GM19468 (cell line): ENCODE results near the gene APPBP2.
"Not testable (repeated sequence)": the region's sequence is repeated elsewhere in the genome, so short reads cannot be mapped to it uniquely, and the experiment has no call there.

Experiments used
- ATAC-seq: cut with Tn5 transposase; IDR thresholded peaks from one replicate; pipeline ENCODE4 v1.9.1; 2021; ENCODE audit warnings: mild to moderate bottlenecking, moderate library complexity, moderate number of reproducible peaks; ENCODE audit not compliant: unreplicated experiment; ENCODE audit errors: extremely low read depth

The APPBP2 gene

GRCh38 chr17:60525685-60526514, at the start of gene APPBP2:
Gene APPBP2, minus strand, starts transcription at chr17:60526242. Its CDS starts 311 bp downstream, at chr17:60525931.
- peak; percentile 67 for ATAC-seq

GRCh38 chr17:60573236-60574051, 47.4 kb upstream of the APPBP2 start:
- ATAC-seq = no peak

GRCh38 chr17:60565233-60565632, 39.2 kb upstream of the APPBP2 start:
- ATAC-seq = no peak

- no peak for ATAC-seq
Observed at GRCh38 chr17:60563743-60564142, 37.7 kb upstream of the APPBP2 start.

- ATAC-seq = no peak
Observed at GRCh38 chr17:60562421-60562820, 36.4 kb upstream of the APPBP2 start.

- no peak for ATAC-seq
Observed at GRCh38 chr17:60560860-60561257, 34.8 kb upstream of the APPBP2 start.

GRCh38 chr17:60559995-60560859, 34.2 kb upstream of the APPBP2 start:
- ATAC-seq = no peak

GRCh38 chr17:60559659-60559994, 33.6 kb upstream of the APPBP2 start:
- no peak for ATAC-seq

GRCh38 chr17:60557805-60558204, 31.8 kb upstream of the APPBP2 start:
- no peak for ATAC-seq

- no peak for ATAC-seq
Observed at GRCh38 chr17:60555786-60556185, 29.7 kb upstream of the APPBP2 start.

GRCh38 chr17:60554377-60554788, 28.3 kb upstream of the APPBP2 start:
- no peak for ATAC-seq

GRCh38 chr17:60552255-60552654, 26.2 kb upstream of the APPBP2 start:
- not testable (repeated sequence) for ATAC-seq

- ATAC-seq = no peak
Observed at GRCh38 chr17:60548990-60549389, 22.9 kb upstream of the APPBP2 start.

- ATAC-seq = no peak
Observed at GRCh38 chr17:60545465-60546191, 19.6 kb upstream of the APPBP2 start.

- ATAC-seq = no peak
Observed at GRCh38 chr17:60542071-60542470, 16.0 kb upstream of the APPBP2 start.

GRCh38 chr17:60540460-60540859, 14.4 kb upstream of the APPBP2 start:
- no peak for ATAC-seq

- no peak for ATAC-seq
Observed at GRCh38 chr17:60539807-60540206, 13.8 kb upstream of the APPBP2 start.

- no peak for ATAC-seq
Observed at GRCh38 chr17:60538726-60539125, 12.7 kb upstream of the APPBP2 start.

GRCh38 chr17:60535382-60536279, 9.6 kb upstream of the APPBP2 start:
- ATAC-seq = no peak
